Ishikawa (cell line): ENCODE measurements around the gene ALB.

Source experiments
- CEBPB ChIP-seq: IDR thresholded peaks from 2 replicates; pipeline ENCODE4 v1.6.1; 2012
- CREB1 ChIP-seq: IDR thresholded peaks from 2 replicates; pipeline ENCODE4 v1.6.1; 2012; ENCODE audit warnings: low read depth
- EGR1 ChIP-seq: IDR thresholded peaks from 2 replicates; pipeline ENCODE4 v1.6.1; 2012
- EP300 ChIP-seq: IDR thresholded peaks from 2 replicates; pipeline ENCODE4 v1.6.1; 2012; ENCODE audit warnings: borderline replicate concordance
- FOXM1 ChIP-seq: IDR thresholded peaks from 2 replicates; pipeline ENCODE4 v1.6.1; 2012; ENCODE audit warnings: low read depth, borderline replicate concordance
- NFIC ChIP-seq: IDR thresholded peaks from 2 replicates; pipeline ENCODE4 v1.6.1; 2012
- RAD21 ChIP-seq: IDR thresholded peaks from 2 replicates; pipeline ENCODE4 v1.6.1; 2012; ENCODE audit warnings: low read depth
- TAF1 ChIP-seq: IDR thresholded peaks from 2 replicates; pipeline ENCODE4 v1.6.1; 2012; ENCODE audit warnings: low read depth, mild to moderate bottlenecking
- TCF12 ChIP-seq: IDR thresholded peaks from 2 replicates; pipeline ENCODE4 v1.6.1; 2012; ENCODE audit warnings: low read depth
- TEAD4 ChIP-seq: IDR thresholded peaks from 2 replicates; pipeline ENCODE4 v1.6.1; 2012
- YY1 ChIP-seq: IDR thresholded peaks from 2 replicates; pipeline ENCODE4 v1.6.1; 2012; ENCODE audit warnings: low read depth
- ZBTB7A ChIP-seq: IDR thresholded peaks from 2 replicates; pipeline ENCODE4 v1.6.1; 2012; ENCODE audit warnings: low read depth
- TF ChIP-seq, protein P1 (sequence below): IDR thresholded peaks from 2 replicates; pipeline ENCODE4 v1.6.1; 2012; ENCODE audit warnings: low read depth, mild to moderate bottlenecking
- TF ChIP-seq, protein P2 (sequence below): IDR thresholded peaks from 2 replicates; pipeline ENCODE4 v1.6.1; 2012
- TF ChIP-seq, protein P3 (sequence below): IDR thresholded peaks from 2 replicates; pipeline ENCODE4 v1.6.1; 2012

The ALB gene

DNA sequence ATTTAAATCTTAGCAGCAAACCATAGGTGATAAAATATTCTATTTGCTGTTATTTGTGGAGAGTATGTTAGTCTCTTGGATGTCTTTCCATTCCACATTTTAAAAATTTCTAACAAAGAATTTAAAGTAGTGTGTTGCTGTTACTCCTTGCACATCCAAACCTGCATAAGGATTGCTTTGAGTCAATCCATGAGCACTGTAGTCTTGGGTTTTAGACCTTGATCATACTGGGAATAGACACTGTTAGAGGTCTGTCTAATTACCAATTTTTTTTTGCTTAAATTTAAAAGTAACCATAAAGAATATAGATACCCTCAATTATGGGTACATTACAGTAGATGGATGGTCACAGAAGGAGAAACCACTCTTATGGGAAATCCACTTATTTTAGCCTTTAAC lies 33.5 kb downstream of the ALB start:
- no peak for TF ChIP-seq RAD21
- no peak for TF ChIP-seq EGR1
- no peak for TF ChIP-seq YY1
- TF ChIP-seq CEBPB = no peak
- TF ChIP-seq EP300 = no peak
- TF ChIP-seq, protein P1, sequence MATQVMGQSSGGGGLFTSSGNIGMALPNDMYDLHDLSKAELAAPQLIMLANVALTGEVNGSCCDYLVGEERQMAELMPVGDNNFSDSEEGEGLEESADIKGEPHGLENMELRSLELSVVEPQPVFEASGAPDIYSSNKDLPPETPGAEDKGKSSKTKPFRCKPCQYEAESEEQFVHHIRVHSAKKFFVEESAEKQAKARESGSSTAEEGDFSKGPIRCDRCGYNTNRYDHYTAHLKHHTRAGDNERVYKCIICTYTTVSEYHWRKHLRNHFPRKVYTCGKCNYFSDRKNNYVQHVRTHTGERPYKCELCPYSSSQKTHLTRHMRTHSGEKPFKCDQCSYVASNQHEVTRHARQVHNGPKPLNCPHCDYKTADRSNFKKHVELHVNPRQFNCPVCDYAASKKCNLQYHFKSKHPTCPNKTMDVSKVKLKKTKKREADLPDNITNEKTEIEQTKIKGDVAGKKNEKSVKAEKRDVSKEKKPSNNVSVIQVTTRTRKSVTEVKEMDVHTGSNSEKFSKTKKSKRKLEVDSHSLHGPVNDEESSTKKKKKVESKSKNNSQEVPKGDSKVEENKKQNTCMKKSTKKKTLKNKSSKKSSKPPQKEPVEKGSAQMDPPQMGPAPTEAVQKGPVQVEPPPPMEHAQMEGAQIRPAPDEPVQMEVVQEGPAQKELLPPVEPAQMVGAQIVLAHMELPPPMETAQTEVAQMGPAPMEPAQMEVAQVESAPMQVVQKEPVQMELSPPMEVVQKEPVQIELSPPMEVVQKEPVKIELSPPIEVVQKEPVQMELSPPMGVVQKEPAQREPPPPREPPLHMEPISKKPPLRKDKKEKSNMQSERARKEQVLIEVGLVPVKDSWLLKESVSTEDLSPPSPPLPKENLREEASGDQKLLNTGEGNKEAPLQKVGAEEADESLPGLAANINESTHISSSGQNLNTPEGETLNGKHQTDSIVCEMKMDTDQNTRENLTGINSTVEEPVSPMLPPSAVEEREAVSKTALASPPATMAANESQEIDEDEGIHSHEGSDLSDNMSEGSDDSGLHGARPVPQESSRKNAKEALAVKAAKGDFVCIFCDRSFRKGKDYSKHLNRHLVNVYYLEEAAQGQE = no peak
- TF ChIP-seq FOXM1 = no peak
- no peak for TF ChIP-seq CREB1
- no peak for TF ChIP-seq TAF1
- no peak for TF ChIP-seq NFIC
- TF ChIP-seq TCF12 = no peak
- no peak for TF ChIP-seq TEAD4
- TF ChIP-seq, protein P2, sequence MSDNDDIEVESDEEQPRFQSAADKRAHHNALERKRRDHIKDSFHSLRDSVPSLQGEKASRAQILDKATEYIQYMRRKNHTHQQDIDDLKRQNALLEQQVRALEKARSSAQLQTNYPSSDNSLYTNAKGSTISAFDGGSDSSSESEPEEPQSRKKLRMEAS = no peak
- TF ChIP-seq, protein P3, sequence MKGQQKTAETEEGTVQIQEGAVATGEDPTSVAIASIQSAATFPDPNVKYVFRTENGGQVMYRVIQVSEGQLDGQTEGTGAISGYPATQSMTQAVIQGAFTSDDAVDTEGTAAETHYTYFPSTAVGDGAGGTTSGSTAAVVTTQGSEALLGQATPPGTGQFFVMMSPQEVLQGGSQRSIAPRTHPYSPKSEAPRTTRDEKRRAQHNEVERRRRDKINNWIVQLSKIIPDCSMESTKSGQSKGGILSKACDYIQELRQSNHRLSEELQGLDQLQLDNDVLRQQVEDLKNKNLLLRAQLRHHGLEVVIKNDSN = no peak

DNA sequence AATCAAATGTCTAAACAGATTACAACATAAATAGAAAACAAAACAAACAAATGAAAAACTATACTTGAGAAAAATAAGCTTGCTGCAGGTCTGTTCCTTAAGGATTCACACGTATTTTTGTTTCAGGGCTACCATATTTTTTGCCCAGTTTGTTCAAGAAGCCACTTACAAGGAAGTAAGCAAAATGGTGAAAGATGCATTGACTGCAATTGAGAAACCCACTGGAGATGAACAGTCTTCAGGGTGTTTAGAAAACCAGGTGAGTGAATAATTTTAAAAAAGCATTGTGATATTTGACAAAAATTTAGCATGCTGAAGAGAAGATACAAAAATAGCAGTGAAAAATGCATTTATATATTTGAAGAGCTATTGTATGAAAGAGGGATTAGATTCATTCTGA lies 34.0 kb downstream of the ALB start:
- no peak for TF ChIP-seq RAD21
- no peak for TF ChIP-seq TEAD4
- no peak for TF ChIP-seq TCF12
- no peak for TF ChIP-seq CREB1

DNA sequence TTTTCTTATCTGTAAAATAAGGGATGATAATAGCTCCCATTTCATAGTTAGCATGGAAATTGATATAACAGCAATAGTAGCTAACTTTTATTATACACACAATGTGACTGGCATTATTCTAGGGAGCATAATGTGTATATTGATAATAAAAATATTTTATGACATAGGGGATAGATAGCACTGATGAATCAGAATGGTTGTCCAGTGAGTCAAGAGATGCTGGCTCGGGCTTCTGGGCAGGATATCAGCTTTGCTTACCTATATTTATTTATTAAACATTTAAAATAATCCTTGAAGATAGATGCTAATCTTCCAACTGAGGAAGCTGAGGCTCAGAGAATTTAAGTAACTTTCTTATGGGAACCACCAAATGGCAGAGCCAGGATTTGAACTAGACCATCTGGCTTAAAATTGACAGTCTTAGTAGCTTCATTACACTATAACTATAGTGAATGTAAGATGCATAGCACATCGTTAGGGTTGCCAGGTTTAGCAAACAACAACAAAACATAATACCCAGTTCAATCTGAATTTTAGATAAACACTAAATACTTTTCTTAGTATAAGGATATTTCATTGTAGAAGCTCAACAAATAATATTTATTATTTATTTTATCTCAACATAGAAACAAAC lies 34.6 kb downstream of the ALB start:
- TF ChIP-seq ZBTB7A = no peak
- TF ChIP-seq, protein P3 = no peak
- TF ChIP-seq, protein P1 = no peak
- no peak for TF ChIP-seq TCF12
- no peak for TF ChIP-seq TEAD4
- TF ChIP-seq FOXM1 = no peak
- no peak for TF ChIP-seq NFIC
- TF ChIP-seq, protein P2 = no peak
- TF ChIP-seq RAD21 = no peak

DNA sequence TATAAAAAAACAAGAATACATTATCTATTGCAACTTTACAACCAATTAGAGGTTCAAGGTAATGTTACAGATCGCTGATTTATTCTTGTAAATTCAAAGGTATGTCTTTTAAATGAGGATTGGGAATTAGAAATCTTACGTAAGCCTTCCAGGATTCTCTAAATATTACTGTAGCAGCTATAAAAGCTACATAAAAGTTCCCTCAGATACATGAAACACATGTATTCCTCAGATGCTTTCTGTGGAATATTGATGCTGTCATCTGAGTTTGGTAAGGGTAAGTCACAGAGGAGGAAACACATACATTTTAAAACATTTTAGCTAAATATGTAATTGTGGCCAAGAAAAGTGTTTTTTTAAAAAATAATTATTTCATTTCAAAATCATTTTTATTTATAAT lies 35.4 kb downstream of the ALB start:
- TF ChIP-seq EP300 (no peak), NFIC (no peak), EGR1 (no peak), CREB1 (no peak), TEAD4 (no peak), RAD21 (no peak), TAF1 (no peak), CEBPB (no peak), TCF12 (no peak), YY1 (no peak), FOXM1 (no peak)
- TF ChIP-seq, protein P2 = no peak
- TF ChIP-seq, protein P1 = no peak

DNA sequence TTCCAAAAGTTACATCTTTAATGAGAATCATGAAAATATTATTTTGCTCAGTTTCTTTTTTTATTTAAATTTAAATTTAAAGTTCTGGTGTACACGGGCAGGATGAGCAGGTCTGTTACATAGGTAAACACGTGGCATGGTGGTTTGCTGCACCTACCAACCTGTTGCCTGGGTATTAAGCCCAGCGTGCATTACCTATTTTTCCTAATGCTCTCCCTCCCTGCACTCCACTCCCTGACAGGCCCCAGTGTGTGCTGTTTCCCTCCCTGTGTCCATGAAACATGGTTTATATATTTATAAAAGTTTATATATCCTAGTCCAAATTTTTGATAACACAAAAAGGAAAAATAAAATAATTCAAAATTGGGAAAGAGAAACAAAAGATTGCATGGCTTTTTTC lies 35.9 kb downstream of the ALB start:
- TF ChIP-seq EP300 = no peak
- no peak for TF ChIP-seq TEAD4
- TF ChIP-seq CREB1 = no peak
- TF ChIP-seq, protein P3 = no peak
- TF ChIP-seq, protein P2 = no peak
- TF ChIP-seq EGR1 = no peak
- TF ChIP-seq YY1 = no peak
- no peak for TF ChIP-seq FOXM1
- TF ChIP-seq CEBPB = no peak
- no peak for TF ChIP-seq RAD21
- no peak for TF ChIP-seq NFIC
- TF ChIP-seq, protein P1 = no peak
- TF ChIP-seq TAF1 = no peak
- TF ChIP-seq ZBTB7A = no peak
- no peak for TF ChIP-seq TCF12
